ENCODE results near the gene SEZ6L. TPM values are rescaled to one million over a fixed set of nuclear protein-coding genes. Genes with fewer than 3 reads are reported as not detected.

SEZ6L gene
- total RNA-seq, 1 experiment from 2014 or later = not detected

- ChIA-PET CTCF (no interaction called here), POLR2A (no interaction called here), RAD21 (ENCODE audit: low non-redundant PET in 1 of 2, low total read pairs in 2 of 2, uncharacterized antibody in 2 of 2, unreplicated experiment in 2 of 2) (no interaction called here)
- Histone ChIP-seq H3K9me2 (ENCODE audit: insufficient read depth) (no peaks in the 10 kb centered on the region), H3K27ac (ENCODE audit: low read depth, low read length) (no peak overlapping the region), H3K36me3 (ENCODE audit: control insufficient read depth in 1 of 2, insufficient read depth in 2 of 2, low read length in 2 of 2) (no peaks in the 10 kb centered on the region), H2AFZ (ENCODE audit: low read depth, low read length, poor library complexity, severe bottlenecking) (no peak overlapping the region), H3K4me3 (replicated peaks in 1 of 2; ENCODE audit: low read depth in 1 of 2, low read length in 2 of 2) (no peak overlapping the region), H3K4me2 (ENCODE audit: low read length) (no peak overlapping the region), H3K4me1 (ENCODE audit: control insufficient read depth in 1 of 2, insufficient read depth in 2 of 2, low read length in 2 of 2) (no peaks in the 10 kb centered on the region), H3K79me2 (ENCODE audit: insufficient read depth, low read length) (no peaks in the 10 kb centered on the region), H3K27me3 (ENCODE audit: insufficient read depth, low read length) (peaks cover 55% of the 10 kb centered on the region), H4K20me1 (ENCODE audit: insufficient read depth) (no peaks in the 10 kb centered on the region), H3K9ac (ENCODE audit: low read length) (no peak overlapping the region), H3K9me3 (ENCODE audit: control insufficient read depth in 1 of 2, insufficient read depth in 1 of 2, low read depth in 1 of 2, low read length in 2 of 2) (no peaks in the 10 kb centered on the region)
- TF ChIP-seq JUND (IDR thresholded peaks at IDR 0.05) (no peak), MAX (IDR thresholded peaks at IDR 0.05) (no peak), ELF1 (IDR thresholded peaks at IDR 0.05; ENCODE audit: borderline replicate concordance, low read depth) (no peak), POLR2A (IDR thresholded peaks at IDR 0.05; ENCODE audit: borderline replicate concordance, extremely low read depth, insufficient read depth, insufficient read length) (no peak), ZNF274 (IDR thresholded peaks at IDR 0.05; ENCODE audit: low read depth, low read length) (no peak), SRF (IDR thresholded peaks at IDR 0.05; ENCODE audit: low read depth) (no peak), CBX3 (IDR thresholded peaks at IDR 0.05; ENCODE audit: low read depth) (no peak)
- no TSS peak for BruUV-seq (replicated peaks)
- ATAC-seq (no peak), DNase-seq (ENCODE audit: low read depth, low spot score) (no peak)
- intact Hi-C loops (cut with micrococcal nuclease) = no loop called here
Observed at GRCh38 chr22:26159886-26160285, 9.4 kb upstream of the SEZ6L start.

GRCh38 chr22:26161746-26162145 lies 7.5 kb upstream of the SEZ6L start:
- intact Hi-C loops (cut with micrococcal nuclease) = no loop called here
- POLR2A ChIA-PET = no interaction called here
- TF ChIP-seq EZH2 (IDR thresholded peaks at IDR 0.05) (no peak), ELF1 (IDR thresholded peaks at IDR 0.05; ENCODE audit: borderline replicate concordance, low read depth) (no peak), POLR2A (IDR thresholded peaks at IDR 0.05; ENCODE audit: borderline replicate concordance, extremely low read depth, insufficient read depth, insufficient read length) (no peak), SP1 (IDR thresholded peaks at IDR 0.05; ENCODE audit: low read depth) (no peak), FOSL1 (IDR thresholded peaks at IDR 0.05; ENCODE audit: low read depth) (no peak), JUND (IDR thresholded peaks at IDR 0.05) (no peak), YY1 (IDR thresholded peaks at IDR 0.05; ENCODE audit: extremely low read depth, insufficient replicate concordance, low read depth, low read length) (no peak), RAD21 (IDR thresholded peaks at IDR 0.05; ENCODE audit: low read depth) (no peak), TCF7L2 (IDR thresholded peaks at IDR 0.05; ENCODE audit: borderline replicate concordance, extremely low read depth, insufficient read depth, insufficient read length) (no peak), ZBTB33 (IDR thresholded peaks at IDR 0.05; ENCODE audit: extremely low read depth, insufficient replicate concordance, low read length) (no peak), CTCF (IDR thresholded peaks at IDR 0.05 in 2 of 3, conservative IDR thresholded peaks at IDR 0.05 in 1 of 3; ENCODE audit: borderline replicate concordance in 1 of 3, insufficient read depth in 1 of 3, low read depth in 2 of 3, low read length in 2 of 3) (no peak), POLR2AphosphoS5 (IDR thresholded peaks at IDR 0.05; ENCODE audit: low read depth, low read length) (no peak), CEBPB (IDR thresholded peaks at IDR 0.05; ENCODE audit: low read depth) (no peak), SIN3A (IDR thresholded peaks at IDR 0.05; ENCODE audit: low read depth) (no peak), CBX3 (IDR thresholded peaks at IDR 0.05; ENCODE audit: low read depth) (no peak), ZFX (IDR thresholded peaks at IDR 0.05) (no peak)

More at GRCh38 chr22:26161746-26162145, 7.5 kb upstream of the SEZ6L start:
- no peaks in the 10 kb centered on the region for H3K9me2 ChIP-seq (ENCODE audit: insufficient read depth)
- H3K9me3 ChIP-seq (ENCODE audit: control insufficient read depth in 1 of 2, insufficient read depth in 1 of 2, low read depth in 1 of 2, low read length in 2 of 2) = no peaks in the 10 kb centered on the region
- no peaks in the 10 kb centered on the region for H3K79me2 ChIP-seq (ENCODE audit: insufficient read depth, low read length)
- H3K4me3 ChIP-seq (replicated peaks in 1 of 2; ENCODE audit: low read depth in 1 of 2, low read length in 2 of 2) = no peak overlapping the region
- no peaks in the 10 kb centered on the region for H3K4me1 ChIP-seq (ENCODE audit: control insufficient read depth in 1 of 2, insufficient read depth in 2 of 2, low read length in 2 of 2)
- no peak for ATAC-seq
- H3K9ac ChIP-seq (ENCODE audit: low read length) = no peak overlapping the region
- no peak overlapping the region for H2AFZ ChIP-seq (ENCODE audit: low read depth, low read length, poor library complexity, severe bottlenecking)
- H3K27ac ChIP-seq (ENCODE audit: low read depth, low read length) = no peak overlapping the region
- H4K20me1 ChIP-seq (ENCODE audit: insufficient read depth) = no peaks in the 10 kb centered on the region
- peaks cover 60% of the 10 kb centered on the region for H3K27me3 ChIP-seq (ENCODE audit: insufficient read depth, low read length)
- BruUV-seq (replicated peaks) = no TSS peak
- H3K4me2 ChIP-seq (ENCODE audit: low read length) = no peak overlapping the region
- H3K36me3 ChIP-seq (ENCODE audit: control insufficient read depth in 1 of 2, insufficient read depth in 2 of 2, low read length in 2 of 2) = no peaks in the 10 kb centered on the region
- RAD21 ChIA-PET (ENCODE audit: low non-redundant PET in 1 of 2, low total read pairs in 2 of 2, uncharacterized antibody in 2 of 2, unreplicated experiment in 2 of 2) = no interaction called here
- no peak for DNase-seq (ENCODE audit: low read depth, low spot score)
- CTCF ChIA-PET = no interaction called here

Data from HCT116 (cell line).